ENCODE data around the gene ZCCHC24. TPM values are rescaled to one million over a fixed set of nuclear protein-coding genes. Genes with fewer than 3 reads are reported as not detected.

The ZCCHC24 gene
- total and polyA plus RNA-seq, 10 donors, result 4.9 to 34.1 (median 23.7) TPM

DNA sequence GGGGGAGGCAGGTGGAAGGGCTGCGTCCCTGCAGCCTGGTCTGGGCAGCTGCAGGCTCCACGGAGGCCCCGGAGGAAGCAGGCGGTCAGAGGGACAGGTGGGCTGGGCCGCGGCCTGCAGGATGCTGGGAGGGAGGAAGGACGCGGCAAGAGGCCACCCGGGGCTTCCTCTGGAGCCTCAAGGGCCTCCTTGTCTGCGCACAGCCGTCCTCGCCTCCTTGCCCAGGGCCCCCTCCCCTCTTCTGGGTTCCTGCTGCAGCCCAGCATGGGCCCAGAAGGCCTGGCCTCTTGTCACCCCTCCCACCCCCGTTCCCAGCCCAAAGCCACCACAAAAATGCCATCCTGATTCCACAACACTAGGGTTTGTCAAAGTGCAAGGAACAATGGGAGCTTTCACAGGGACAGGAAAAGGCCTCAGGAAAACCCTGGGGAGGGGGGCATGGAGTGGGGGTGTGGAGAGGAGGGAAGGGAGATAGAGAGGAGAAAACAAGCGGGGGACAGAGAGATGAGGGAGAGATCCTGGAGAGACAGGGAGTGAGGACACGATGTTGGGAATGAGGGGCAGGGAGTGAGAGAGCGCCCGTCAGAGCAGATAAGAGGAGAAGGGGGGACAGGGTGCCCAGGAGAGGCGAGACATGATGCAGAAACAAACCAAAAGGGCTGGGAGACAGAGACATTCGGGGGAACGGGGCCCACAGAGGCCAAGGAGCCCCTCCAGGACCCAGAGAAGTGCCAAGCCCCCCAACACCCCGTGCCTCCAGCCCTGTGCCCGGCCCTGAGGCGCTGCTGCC is 41.8 kb downstream of the ZCCHC24 start:
- H3K27ac ChIP-seq, result peak overlapping the region in 7 of 8 donors; percentile 57 to 92 (median 82)
- intact Hi-C loops (cut with DNase I; ENCODE audit: low total_unique reads), result no loop called here
- peaks cover 0 to 5% (median 0%) of the 10 kb centered on the region in 7 donors for H3K27me3 ChIP-seq (replicated peaks in 1 of 7)
- peak; percentile 83 for DNase-seq
- no peaks in the 10 kb centered on the region for H3K9me3 ChIP-seq
- peaks cover 63 to 100% (median 84%) of the 10 kb centered on the region in 6 donors for H3K4me1 ChIP-seq
- TF ChIP-seq, protein P1, sequence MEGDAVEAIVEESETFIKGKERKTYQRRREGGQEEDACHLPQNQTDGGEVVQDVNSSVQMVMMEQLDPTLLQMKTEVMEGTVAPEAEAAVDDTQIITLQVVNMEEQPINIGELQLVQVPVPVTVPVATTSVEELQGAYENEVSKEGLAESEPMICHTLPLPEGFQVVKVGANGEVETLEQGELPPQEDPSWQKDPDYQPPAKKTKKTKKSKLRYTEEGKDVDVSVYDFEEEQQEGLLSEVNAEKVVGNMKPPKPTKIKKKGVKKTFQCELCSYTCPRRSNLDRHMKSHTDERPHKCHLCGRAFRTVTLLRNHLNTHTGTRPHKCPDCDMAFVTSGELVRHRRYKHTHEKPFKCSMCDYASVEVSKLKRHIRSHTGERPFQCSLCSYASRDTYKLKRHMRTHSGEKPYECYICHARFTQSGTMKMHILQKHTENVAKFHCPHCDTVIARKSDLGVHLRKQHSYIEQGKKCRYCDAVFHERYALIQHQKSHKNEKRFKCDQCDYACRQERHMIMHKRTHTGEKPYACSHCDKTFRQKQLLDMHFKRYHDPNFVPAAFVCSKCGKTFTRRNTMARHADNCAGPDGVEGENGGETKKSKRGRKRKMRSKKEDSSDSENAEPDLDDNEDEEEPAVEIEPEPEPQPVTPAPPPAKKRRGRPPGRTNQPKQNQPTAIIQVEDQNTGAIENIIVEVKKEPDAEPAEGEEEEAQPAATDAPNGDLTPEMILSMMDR (IDR thresholded peaks at IDR 0.05 in 8 of 11, conservative IDR thresholded peaks at IDR 0.05 in 3 of 11), result no peak
- peak; percentile 69 to 84 (median 83) for TF ChIP-seq POLR2AphosphoS5 (IDR thresholded peaks at IDR 0.05)
- H3K4me3 ChIP-seq, result peak overlapping the region in 1 of 8 donors; percentile 4
- WGBS, 5 donors, result 21 to 31% (median 29%) methylated on average over 18 to 23 of the region's 23 CpGs
- H3K36me3 ChIP-seq, result no peaks in the 10 kb centered on the region

DNA sequence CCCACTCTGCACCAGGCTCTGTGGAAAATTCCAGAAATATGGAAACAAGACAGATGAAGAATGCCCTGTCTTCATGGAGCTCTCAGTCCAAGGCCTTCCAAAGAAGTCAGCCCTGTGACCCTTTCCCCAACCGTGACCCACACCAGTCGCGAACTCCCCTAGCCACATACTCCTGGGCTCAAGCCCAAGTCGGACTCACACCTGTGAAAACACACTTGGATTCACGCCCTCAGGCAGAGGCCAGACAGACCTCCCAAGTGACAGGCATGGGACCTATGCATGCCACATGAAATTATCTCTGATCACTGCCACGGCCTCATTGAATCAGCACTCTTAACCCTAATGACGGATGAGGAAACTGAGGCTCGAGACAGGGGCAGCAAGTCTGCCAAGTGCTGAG is 42.5 kb downstream of the ZCCHC24 start:
- H3K27me3 ChIP-seq (replicated peaks in 1 of 7), result peaks cover 0 to 5% (median 0%) of the 10 kb centered on the region in 7 donors
- H3K36me3 ChIP-seq, result peaks cover 0 to 4% (median 0%) of the 10 kb centered on the region in 6 donors
- TF ChIP-seq POLR2A (IDR thresholded peaks at IDR 0.05), result no peak
- no peak for TF ChIP-seq POLR2AphosphoS5 (IDR thresholded peaks at IDR 0.05)
- TF ChIP-seq, protein P1 (IDR thresholded peaks at IDR 0.05 in 8 of 11, conservative IDR thresholded peaks at IDR 0.05 in 3 of 11), result no peak
- peak overlapping the region in 7 of 8 donors; percentile 48 to 92 (median 82) for H3K27ac ChIP-seq
- WGBS, 5 donors, result 38 to 68% (median 59%) methylated on average over 8 of the region's 8 CpGs
- H3K4me1 ChIP-seq, result peaks cover 63 to 100% (median 85%) of the 10 kb centered on the region in 6 donors
- DNase-seq, result peak; percentile 47
- intact Hi-C loops (cut with DNase I; ENCODE audit: low total_unique reads), result no loop called here
- no peak overlapping the region for H3K4me3 ChIP-seq
- H3K9me3 ChIP-seq, result no peaks in the 10 kb centered on the region

DNA sequence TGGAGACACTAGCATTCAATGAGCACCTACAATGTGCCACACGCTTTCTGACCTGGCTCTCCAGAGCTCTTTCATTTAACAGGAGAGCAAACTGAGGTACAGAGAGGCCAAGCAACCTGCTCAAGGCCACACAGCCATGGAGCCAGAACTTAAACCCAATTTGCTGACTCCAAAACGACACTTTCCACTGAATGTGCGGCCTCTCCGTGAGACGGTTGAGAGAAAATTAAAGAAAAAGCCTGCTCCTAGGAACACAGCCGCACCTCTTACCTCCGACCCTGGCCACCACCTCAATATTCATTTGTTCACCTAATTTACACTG is 42.8 kb downstream of the ZCCHC24 start:
- 89 to 97% (median 91%) methylated on average over 7 of the region's 7 CpGs for WGBS, 5 donors
- Histone ChIP-seq H3K27me3 (replicated peaks in 1 of 7) (peaks cover 0 to 5% (median 0%) of the 10 kb centered on the region in 7 donors), H3K4me1 (peaks cover 63 to 100% (median 85%) of the 10 kb centered on the region in 6 donors), H3K4me3 (no peak overlapping the region), H3K9me3 (no peaks in the 10 kb centered on the region), H3K27ac (peak overlapping the region in 7 of 8 donors; percentile 48 to 92 (median 82)), H3K36me3 (peaks cover 0 to 6% (median 0%) of the 10 kb centered on the region in 6 donors)
- intact Hi-C loops (cut with DNase I; ENCODE audit: low total_unique reads), result no loop called here
- TF ChIP-seq POLR2A (IDR thresholded peaks at IDR 0.05) (no peak), POLR2AphosphoS5 (IDR thresholded peaks at IDR 0.05) (no peak)
- TF ChIP-seq, protein P1 (IDR thresholded peaks at IDR 0.05 in 8 of 11, conservative IDR thresholded peaks at IDR 0.05 in 3 of 11), result no peak
- DNase-seq, result no peak
